Rectal smooth muscle tissue (tissue), 1 donor: ENCODE data around the gene EIF4E2.

ENCODE experiments used
- H3K27ac ChIP-seq: one replicate; pipeline ENCODE4 v1.7.0; 2013; ENCODE audit warnings: low read depth, low read length, inconsistent platforms
- H3K27me3 ChIP-seq: one replicate; pipeline ENCODE4 v1.7.0; 2013; ENCODE audit warnings: low read length; ENCODE audit not compliant: control insufficient read depth, insufficient read depth
- H3K36me3 ChIP-seq: one replicate; pipeline ENCODE4 v1.7.0; 2013; ENCODE audit warnings: low read length; ENCODE audit not compliant: control insufficient read depth, insufficient read depth
- H3K4me1 ChIP-seq: one replicate; pipeline ENCODE4 v1.7.0; 2013; ENCODE audit warnings: low read length; ENCODE audit not compliant: control insufficient read depth, insufficient read depth
- H3K4me3 ChIP-seq: one replicate; pipeline ENCODE4 v1.7.0; 2013; ENCODE audit warnings: low read length
- H3K9ac ChIP-seq: one replicate; pipeline ENCODE4 v1.7.0; 2013; ENCODE audit warnings: low read length

EIF4E2 gene

GRCh38 chr2:232542715-232543467 is 7.6 kb upstream of the EIF4E2 start:
- H3K27me3 ChIP-seq = peaks cover 6% of the 10 kb centered on the region
- H3K4me1 ChIP-seq = no peaks in the 10 kb centered on the region
- H3K36me3 ChIP-seq = no peaks in the 10 kb centered on the region
- no peak overlapping the region for H3K4me3 ChIP-seq
- no peak overlapping the region for H3K9ac ChIP-seq
- H3K27ac ChIP-seq = no peak overlapping the region

GRCh38 chr2:232543491-232543890 is 7.0 kb upstream of the EIF4E2 start:
- no peak overlapping the region for H3K27ac ChIP-seq
- H3K4me1 ChIP-seq = no peaks in the 10 kb centered on the region
- H3K36me3 ChIP-seq = no peaks in the 10 kb centered on the region
- no peak overlapping the region for H3K4me3 ChIP-seq
- H3K9ac ChIP-seq = no peak overlapping the region
- H3K27me3 ChIP-seq = peaks cover 6% of the 10 kb centered on the region

GRCh38 chr2:232543928-232544631 is 6.4 kb upstream of the EIF4E2 start:
- Histone ChIP-seq H3K4me1 (no peaks in the 10 kb centered on the region), H3K4me3 (no peak overlapping the region), H3K9ac (no peak overlapping the region), H3K36me3 (no peaks in the 10 kb centered on the region), H3K27ac (no peak overlapping the region), H3K27me3 (peaks cover 6% of the 10 kb centered on the region)

- Histone ChIP-seq H3K36me3 (no peaks in the 10 kb centered on the region), H3K27ac (no peak overlapping the region), H3K4me3 (no peak overlapping the region), H3K27me3 (peaks cover under 1% of the 10 kb centered on the region), H3K4me1 (no peaks in the 10 kb centered on the region), H3K9ac (no peak overlapping the region)
These were observed 5.8 kb upstream of the EIF4E2 start for GRCh38 chr2:232544674-232545073.

GRCh38 chr2:232545511-232546375 is 4.7 kb upstream of the EIF4E2 start:
- Histone ChIP-seq H3K36me3 (no peaks in the 10 kb centered on the region), H3K9ac (no peak overlapping the region), H3K27me3 (no peaks in the 10 kb centered on the region), H3K27ac (no peak overlapping the region), H3K4me1 (no peaks in the 10 kb centered on the region), H3K4me3 (no peak overlapping the region)

- Histone ChIP-seq H3K36me3 (no peaks in the 10 kb centered on the region), H3K4me1 (peaks cover 7% of the 10 kb centered on the region), H3K4me3 (no peak overlapping the region), H3K27ac (no peak overlapping the region), H3K9ac (no peak overlapping the region), H3K27me3 (no peaks in the 10 kb centered on the region)
These were observed 2.5 kb upstream of the EIF4E2 start for GRCh38 chr2:232547991-232548390.

- peaks cover 7% of the 10 kb centered on the region for H3K4me1 ChIP-seq
- no peaks in the 10 kb centered on the region for H3K27me3 ChIP-seq
- peaks cover 4% of the 10 kb centered on the region for H3K36me3 ChIP-seq
- peak overlapping the region; percentile 93 for H3K9ac ChIP-seq
- H3K27ac ChIP-seq = peak overlapping the region; percentile 92
- peak overlapping the region; percentile 88 for H3K4me3 ChIP-seq
These were observed 685 bp upstream of the EIF4E2 start for GRCh38 chr2:232549655-232550353.

- Histone ChIP-seq H3K27ac (peak overlapping the region; percentile 92), H3K9ac (peak overlapping the region; percentile 93), H3K4me1 (peaks cover 7% of the 10 kb centered on the region), H3K27me3 (no peaks in the 10 kb centered on the region), H3K4me3 (peak overlapping the region; percentile 88), H3K36me3 (peaks cover 7% of the 10 kb centered on the region)
These were observed 755 bp downstream of the EIF4E2 start for GRCh38 chr2:232551250-232551638.

- H3K27ac ChIP-seq = no peak overlapping the region
- H3K27me3 ChIP-seq = no peaks in the 10 kb centered on the region
- H3K4me1 ChIP-seq = peaks cover 7% of the 10 kb centered on the region
- peaks cover 12% of the 10 kb centered on the region for H3K36me3 ChIP-seq
- no peak overlapping the region for H3K9ac ChIP-seq
- peak overlapping the region; percentile 88 for H3K4me3 ChIP-seq
These were observed 1.3 kb downstream of the EIF4E2 start for GRCh38 chr2:232551776-232552175.

- no peak overlapping the region for H3K27ac ChIP-seq
- H3K27me3 ChIP-seq = no peaks in the 10 kb centered on the region
- H3K4me1 ChIP-seq = peaks cover 5% of the 10 kb centered on the region
- no peak overlapping the region for H3K4me3 ChIP-seq
- H3K36me3 ChIP-seq = peaks cover 20% of the 10 kb centered on the region
- H3K9ac ChIP-seq = no peak overlapping the region
These were observed 5.9 kb downstream of the EIF4E2 start for GRCh38 chr2:232556426-232556825.

GRCh38 chr2:232562515-232563151 is 12.1 kb downstream of the EIF4E2 start:
- Histone ChIP-seq H3K36me3 (peaks cover 19% of the 10 kb centered on the region), H3K9ac (no peak overlapping the region), H3K27me3 (no peaks in the 10 kb centered on the region), H3K4me3 (no peak overlapping the region), H3K27ac (no peak overlapping the region), H3K4me1 (no peaks in the 10 kb centered on the region)
